Measurements from ENCODE around the gene ACP2.
"Not testable (repeated sequence)": the region's sequence is repeated elsewhere in the genome, so short reads cannot be mapped to it uniquely, and the experiment has no call there.

The ACP2 gene

DNA sequence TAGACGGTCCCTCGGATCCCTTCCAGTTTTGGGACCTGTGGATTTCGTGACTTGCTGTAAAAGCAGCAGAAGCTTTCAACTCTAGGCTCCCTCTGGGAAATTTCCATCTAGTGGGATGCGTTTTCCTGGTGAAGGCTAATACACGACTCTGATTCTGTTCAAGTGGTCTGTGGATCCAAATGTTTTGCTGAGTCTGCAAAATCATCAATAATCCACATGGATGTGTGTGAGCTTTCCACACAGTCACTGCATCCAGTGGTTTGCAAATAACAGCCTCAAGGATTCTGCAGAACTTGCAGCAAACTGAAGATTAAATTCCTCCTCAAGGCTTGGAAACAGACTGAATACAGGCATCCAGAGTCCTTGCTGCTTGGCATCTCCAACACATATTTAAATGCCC, 46.0 kb downstream of the ACP2 start:
- no peak for DNase-seq (ENCODE audit: low read depth in 2 of 2)

DNA sequence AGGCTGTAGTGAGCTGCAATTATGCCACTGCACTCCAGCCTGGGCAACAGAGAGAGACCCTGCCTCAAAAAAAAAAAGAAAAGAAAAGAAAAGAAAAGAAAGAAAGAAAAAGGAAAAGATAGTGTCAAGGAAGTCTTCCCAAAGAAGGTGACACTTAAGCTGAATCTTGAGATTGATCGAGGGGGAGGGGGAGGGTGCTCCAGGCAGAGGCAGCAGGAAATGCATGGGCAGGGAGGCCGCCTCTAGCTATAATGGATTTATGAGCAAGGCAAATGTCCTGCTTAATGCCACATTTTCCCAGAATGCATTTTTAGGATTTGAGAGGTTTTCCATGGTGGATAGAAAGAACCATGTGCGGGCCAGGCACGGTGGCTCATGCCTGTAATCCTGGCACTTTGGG, 47.6 kb downstream of the ACP2 start:
- DNase-seq (ENCODE audit: low read depth in 2 of 2): no peak

DNA sequence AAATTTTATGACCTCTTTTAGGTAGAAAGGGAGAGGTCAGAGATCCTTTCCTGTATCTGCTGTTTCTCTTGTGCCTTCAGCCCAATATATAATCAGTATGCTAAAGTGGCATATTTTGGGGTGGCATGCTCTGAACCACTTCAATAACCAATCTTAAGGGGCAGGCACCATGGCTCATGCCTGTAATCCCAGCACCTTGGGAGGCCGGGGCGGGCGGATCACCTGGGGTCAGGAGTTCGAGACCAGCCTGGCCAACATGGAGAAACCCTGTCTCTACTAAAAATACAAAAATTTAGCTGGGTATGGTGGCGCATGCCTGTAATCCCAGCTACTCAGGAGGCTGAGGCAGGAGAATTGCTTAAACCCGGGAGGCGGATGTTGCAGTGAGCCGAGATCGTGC, 50.5 kb downstream of the ACP2 start:
- DNase-seq (ENCODE audit: low read depth in 2 of 2): not testable (repeated sequence)

DNA sequence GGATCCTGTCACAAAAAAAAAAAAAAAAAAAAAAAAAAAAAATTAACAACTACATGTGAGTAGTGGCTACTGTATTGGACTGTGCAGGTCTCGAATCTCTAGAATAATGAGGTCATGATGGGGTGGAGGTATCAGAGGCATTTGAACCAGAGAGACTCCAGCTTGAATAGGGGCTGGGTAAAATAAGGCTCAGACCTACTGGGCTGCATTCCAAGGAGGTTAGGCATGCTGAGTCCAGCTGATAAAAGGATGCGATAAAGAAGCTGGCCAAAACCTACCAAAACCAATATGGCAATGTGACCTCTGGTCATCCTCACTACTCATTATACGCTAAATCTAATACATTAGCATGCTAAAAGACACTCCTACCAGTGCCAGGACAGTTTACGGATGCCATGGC, 56.5 kb downstream of the ACP2 start:
- no peak for DNase-seq (ENCODE audit: low read depth in 2 of 2)

DNA sequence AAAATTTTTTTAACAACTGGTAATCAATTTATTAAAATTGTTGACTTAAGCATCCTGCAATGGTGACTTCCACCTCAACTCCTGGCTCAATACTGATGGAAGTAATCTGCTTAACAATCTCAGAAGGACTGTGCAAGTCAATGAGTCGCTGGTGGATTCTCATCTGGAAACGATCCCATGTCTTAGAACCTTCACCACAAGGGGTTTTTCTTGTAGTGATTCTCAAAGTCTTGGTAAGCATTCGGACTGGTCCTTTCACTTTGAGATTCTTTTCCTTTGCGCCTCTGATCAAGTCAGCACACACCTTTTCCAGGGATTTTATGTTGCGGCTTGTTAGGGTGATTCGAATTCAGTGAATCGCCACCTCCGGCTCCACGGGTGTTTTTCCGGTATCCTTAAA, 57.5 kb downstream of the ACP2 start:
- DNase-seq (ENCODE audit: low read depth in 2 of 2): not testable (repeated sequence)

All from stimulated activated CD8-positive, alpha-beta memory T cell treated with anti-CD3 and anti-CD28 coated beads, Interleukin-2, amount 100 ng/mL, for 48 hours (primary cell).